ENCODE results near the gene SGF29.

DNA sequence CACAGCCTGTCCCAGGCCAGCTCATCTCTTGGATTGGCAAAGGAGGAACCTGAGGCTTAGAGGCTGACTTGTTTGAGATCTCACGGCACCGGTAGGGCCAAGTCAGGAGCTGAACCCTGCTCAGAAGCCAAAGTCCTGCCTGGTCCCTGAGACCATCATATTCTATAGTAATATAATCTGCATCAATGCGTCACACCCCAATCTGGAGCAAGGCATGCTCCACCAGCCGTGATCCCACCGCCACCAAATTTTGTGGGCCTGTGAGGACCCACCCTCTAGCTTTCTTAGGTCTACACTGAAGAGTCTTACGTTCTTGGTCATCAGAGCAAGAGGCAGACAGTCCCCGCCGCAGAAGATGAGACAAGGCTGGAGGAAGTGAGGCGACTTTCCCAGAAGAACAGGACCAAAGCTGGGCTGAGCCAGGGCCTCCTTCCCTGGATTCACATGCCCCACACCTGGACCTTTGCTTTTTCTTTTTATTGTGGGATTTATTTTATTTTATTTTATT lies 53.5 kb downstream of the SGF29 start:
- TF ChIP-seq, protein P1, sequence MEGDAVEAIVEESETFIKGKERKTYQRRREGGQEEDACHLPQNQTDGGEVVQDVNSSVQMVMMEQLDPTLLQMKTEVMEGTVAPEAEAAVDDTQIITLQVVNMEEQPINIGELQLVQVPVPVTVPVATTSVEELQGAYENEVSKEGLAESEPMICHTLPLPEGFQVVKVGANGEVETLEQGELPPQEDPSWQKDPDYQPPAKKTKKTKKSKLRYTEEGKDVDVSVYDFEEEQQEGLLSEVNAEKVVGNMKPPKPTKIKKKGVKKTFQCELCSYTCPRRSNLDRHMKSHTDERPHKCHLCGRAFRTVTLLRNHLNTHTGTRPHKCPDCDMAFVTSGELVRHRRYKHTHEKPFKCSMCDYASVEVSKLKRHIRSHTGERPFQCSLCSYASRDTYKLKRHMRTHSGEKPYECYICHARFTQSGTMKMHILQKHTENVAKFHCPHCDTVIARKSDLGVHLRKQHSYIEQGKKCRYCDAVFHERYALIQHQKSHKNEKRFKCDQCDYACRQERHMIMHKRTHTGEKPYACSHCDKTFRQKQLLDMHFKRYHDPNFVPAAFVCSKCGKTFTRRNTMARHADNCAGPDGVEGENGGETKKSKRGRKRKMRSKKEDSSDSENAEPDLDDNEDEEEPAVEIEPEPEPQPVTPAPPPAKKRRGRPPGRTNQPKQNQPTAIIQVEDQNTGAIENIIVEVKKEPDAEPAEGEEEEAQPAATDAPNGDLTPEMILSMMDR (IDR thresholded peaks at IDR 0.05), result no peak
- TF ChIP-seq EP300 (IDR thresholded peaks at IDR 0.05), result no peak
